ENCODE data around the gene MVB12B. TPM values are rescaled to one million over a fixed set of nuclear protein-coding genes. Genes with fewer than 3 reads are reported as not detected.

The MVB12B gene
- total RNA-seq, 2 experiments from 2014 or later = 14.3 to 15.3 TPM

DNA sequence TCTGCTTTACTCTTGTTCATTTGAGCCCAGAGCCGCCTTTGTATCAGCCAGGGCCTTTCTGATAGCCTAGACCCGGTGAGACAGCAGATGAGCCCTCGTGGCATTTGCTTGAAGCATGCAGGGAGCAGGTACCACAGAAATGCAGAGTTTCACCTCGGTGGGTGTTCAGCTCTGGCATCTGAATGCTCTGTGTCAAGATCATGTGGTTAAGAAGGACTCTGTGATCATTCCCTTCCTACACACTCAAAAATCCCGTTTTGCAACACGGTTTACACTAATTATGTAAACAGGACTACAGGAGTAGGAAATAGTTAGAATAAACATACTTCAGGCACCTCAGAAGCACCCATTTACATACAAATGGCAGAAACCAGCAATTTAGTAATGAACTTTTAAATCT is 67.2 kb downstream of the MVB12B start:
- no peaks in the 10 kb centered on the region for H3K9me3 Mint-ChIP-seq
- intact Hi-C loops (cut with DNase I, micrococcal nuclease) = no loop called here
- CTCF ChIA-PET = no interaction called here

DNA sequence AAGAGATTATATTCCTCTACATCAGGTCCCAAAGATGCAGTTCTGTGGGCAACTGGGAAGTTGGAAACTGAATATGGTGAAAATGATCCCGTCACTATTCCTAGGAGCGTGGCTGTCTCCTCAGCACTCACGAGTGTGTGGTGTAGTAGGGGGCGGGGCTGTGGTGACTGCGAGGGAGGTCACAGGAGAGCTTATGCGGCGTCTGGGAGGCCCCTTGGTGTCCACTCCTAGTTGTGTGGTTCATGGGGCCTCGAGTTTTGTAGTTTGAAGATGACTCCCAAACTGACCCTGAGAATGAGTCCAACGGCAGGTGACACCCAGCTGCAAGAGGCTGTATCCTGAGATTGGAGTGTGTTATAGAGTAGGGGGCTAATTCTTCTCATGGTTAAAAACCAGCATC is 68.2 kb downstream of the MVB12B start:
- H3K4me1 Mint-ChIP-seq (ENCODE audit: low read depth) = peaks cover 42% of the 10 kb centered on the region

More for the DNA sequence above, 67.2 kb downstream of the MVB12B start:
- Histone ChIP-seq H3K36me3 (ENCODE audit: insufficient read depth, low read length) (peaks cover 6% of the 10 kb centered on the region), H3K9me3 (ENCODE audit: control insufficient read depth in 1 of 2, insufficient read depth in 1 of 2, low read length in 2 of 2) (no peaks in the 10 kb centered on the region), H3K27me3 (ENCODE audit: control insufficient read depth in 1 of 2, insufficient read depth in 2 of 2, low read length in 2 of 2) (no peaks in the 10 kb centered on the region), H3K27ac (ENCODE audit: low read depth in 1 of 2, low read length in 2 of 2) (no peak overlapping the region), H3K4me3 (ENCODE audit: low read length) (no peak overlapping the region), H3K4me1 (ENCODE audit: insufficient read depth, low read length) (peaks cover 37% of the 10 kb centered on the region)
- Mint-ChIP-seq H3K27ac (peak overlapping the region; percentile 75), H3K36me3 (ENCODE audit: low read depth) (peaks cover 46% of the 10 kb centered on the region), H3K4me1 (ENCODE audit: low read depth) (peaks cover 39% of the 10 kb centered on the region), H3K27me3 (no peaks in the 10 kb centered on the region), H3K4me3 (no peak overlapping the region)
- TF ChIP-seq CTCF (IDR thresholded peaks at IDR 0.05) = no peak
- POLR2A ChIA-PET = no interaction called here
- no peak for DNase-seq
- no peak for ATAC-seq (ENCODE audit: poor library complexity)

DNA sequence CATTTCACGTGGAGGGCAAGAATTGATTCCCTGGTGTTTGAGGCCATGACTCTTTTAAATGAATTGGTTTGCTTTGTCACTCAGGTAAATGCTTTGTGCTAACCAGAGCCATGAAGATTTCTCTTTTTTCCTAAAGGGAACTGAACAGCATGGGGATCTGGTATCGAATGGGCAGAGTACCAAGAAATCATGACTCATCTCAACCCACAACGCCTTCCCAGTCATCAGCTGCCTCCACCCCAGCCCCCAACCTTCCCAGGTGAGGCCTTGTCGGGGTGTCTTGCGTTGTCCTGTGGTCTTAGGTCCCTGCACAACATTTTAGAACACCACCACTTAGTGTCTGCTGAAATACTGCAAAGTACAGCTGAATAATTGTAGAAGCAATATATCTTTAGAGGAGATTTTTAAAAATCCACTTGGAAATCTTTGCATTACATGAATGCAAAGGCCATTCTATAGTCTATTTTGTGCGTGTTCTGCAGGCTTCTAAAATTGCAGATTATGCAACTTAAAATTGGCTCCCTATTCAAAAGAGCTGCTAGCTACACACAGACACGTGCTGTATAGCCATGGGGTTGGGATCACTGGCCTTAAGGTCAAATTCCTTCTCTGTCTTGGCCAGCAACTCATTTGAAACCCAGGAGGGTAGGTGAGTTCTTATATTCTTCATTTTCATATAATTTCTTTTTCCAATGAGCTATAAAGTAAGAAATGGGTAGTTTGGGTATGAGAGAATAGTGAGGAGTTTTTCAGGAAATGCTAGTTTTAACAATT is 69.0 kb downstream of the MVB12B start:
- peak in 4 of 14 experiments; percentile 13 to 36 (median 18) for DNase-seq
- no peaks in the 10 kb centered on the region for H3K27me3 ChIP-seq (ENCODE audit: control insufficient read depth in 1 of 2, insufficient read depth in 2 of 2, low read length in 2 of 2)
- no peak for ATAC-seq (ENCODE audit: poor library complexity)
- H3K9me3 ChIP-seq (ENCODE audit: control insufficient read depth in 1 of 2, insufficient read depth in 1 of 2, low read length in 2 of 2) = no peaks in the 10 kb centered on the region
- H3K4me3 ChIP-seq (ENCODE audit: low read length) = no peak overlapping the region
- H3K27ac ChIP-seq (ENCODE audit: low read depth in 1 of 2, low read length in 2 of 2) = no peak overlapping the region
- intact Hi-C loops (cut with DNase I, micrococcal nuclease) = loop anchor here (2.0 to 5.0 kb wide), 5 partner anchors 69 to 988 kb away; partner anchors contain the start of gene MVB12B (in 1 of the 2)
- ChIA-PET POLR2A (no interaction called here), CTCF (no interaction called here)
- Mint-ChIP-seq H3K9me3 (no peaks in the 10 kb centered on the region), H3K36me3 (ENCODE audit: low read depth) (peaks cover 33% of the 10 kb centered on the region), H3K27me3 (no peaks in the 10 kb centered on the region), H3K4me3 (peak overlapping the region; percentile 25), H3K4me1 (ENCODE audit: low read depth) (peaks cover 42% of the 10 kb centered on the region), H3K27ac (peak overlapping the region; percentile 75)
- H3K36me3 ChIP-seq (ENCODE audit: insufficient read depth, low read length) = peaks cover 6% of the 10 kb centered on the region
- TF ChIP-seq CTCF (IDR thresholded peaks at IDR 0.05) = no peak
- peaks cover 34% of the 10 kb centered on the region for H3K4me1 ChIP-seq (ENCODE audit: insufficient read depth, low read length)

More for the DNA sequence above, 68.2 kb downstream of the MVB12B start:
- no peaks in the 10 kb centered on the region for H3K9me3 Mint-ChIP-seq
- DNase-seq = no peak
- Histone ChIP-seq H3K27ac (ENCODE audit: low read depth in 1 of 2, low read length in 2 of 2) (no peak overlapping the region), H3K27me3 (ENCODE audit: control insufficient read depth in 1 of 2, insufficient read depth in 2 of 2, low read length in 2 of 2) (no peaks in the 10 kb centered on the region), H3K4me3 (ENCODE audit: low read length) (no peak overlapping the region), H3K4me1 (ENCODE audit: insufficient read depth, low read length) (peaks cover 34% of the 10 kb centered on the region), H3K9me3 (ENCODE audit: control insufficient read depth in 1 of 2, insufficient read depth in 1 of 2, low read length in 2 of 2) (no peaks in the 10 kb centered on the region), H3K36me3 (ENCODE audit: insufficient read depth, low read length) (peaks cover 6% of the 10 kb centered on the region)
- no peak for ATAC-seq (ENCODE audit: poor library complexity)
- peaks cover 39% of the 10 kb centered on the region for H3K36me3 Mint-ChIP-seq (ENCODE audit: low read depth)
- ChIA-PET CTCF (no interaction called here), POLR2A (no interaction called here)
- no peak overlapping the region for H3K4me3 Mint-ChIP-seq
- intact Hi-C loops (cut with DNase I, micrococcal nuclease) = loop anchor here (5.0 kb wide), 4 partner anchors 77 to 988 kb away; no protein-coding TSS in a partner anchor
- no peak for TF ChIP-seq CTCF (IDR thresholded peaks at IDR 0.05)
- H3K27me3 Mint-ChIP-seq = no peaks in the 10 kb centered on the region
- H3K27ac Mint-ChIP-seq = peak overlapping the region; percentile 75

Measured in CD4-positive, alpha-beta T cell (primary cell).